Choroid plexus epithelial cell (primary cell): ENCODE measurements around the gene GPR50.
A peak's percentile ranks its signal among the peaks of the same experiment; 100 is the strongest.

Experiments used
- DNase-seq: peaks from one replicate; pipeline ENCODE4 v3.0.0-alpha.2; 2010; ENCODE audit warnings: low read depth
- H3K4me3 ChIP-seq: 2 replicates; pipeline ENCODE4 v1.5.1; 2011; ENCODE audit warnings: low read depth, mild to moderate bottlenecking, control low read depth, low read length, moderate library complexity
- CTCF ChIP-seq: conservative IDR thresholded peaks from 2 replicates; pipeline ENCODE4 v1.5.1; 2011; ENCODE audit warnings: low read depth, mild to moderate bottlenecking, control low read depth, inconsistent platforms, low read length, moderate library complexity

GPR50 gene

GRCh38 chrX:151176231-151176750 is at the start of gene GPR50:
Gene GPR50 (plus strand): TSS chrX:151176584. CDS start chrX:151176722, 138 bp downstream.
- DNase-seq: no peak
- no peak within 1 kb of the TSS for H3K4me3 ChIP-seq
- no peak for TF ChIP-seq CTCF

- TF ChIP-seq CTCF: no peak
- H3K4me3 ChIP-seq: no peak overlapping the region
- no peak for DNase-seq
Observed at GRCh38 chrX:151132531-151132930, 43.9 kb upstream of the GPR50 start.

DNA sequence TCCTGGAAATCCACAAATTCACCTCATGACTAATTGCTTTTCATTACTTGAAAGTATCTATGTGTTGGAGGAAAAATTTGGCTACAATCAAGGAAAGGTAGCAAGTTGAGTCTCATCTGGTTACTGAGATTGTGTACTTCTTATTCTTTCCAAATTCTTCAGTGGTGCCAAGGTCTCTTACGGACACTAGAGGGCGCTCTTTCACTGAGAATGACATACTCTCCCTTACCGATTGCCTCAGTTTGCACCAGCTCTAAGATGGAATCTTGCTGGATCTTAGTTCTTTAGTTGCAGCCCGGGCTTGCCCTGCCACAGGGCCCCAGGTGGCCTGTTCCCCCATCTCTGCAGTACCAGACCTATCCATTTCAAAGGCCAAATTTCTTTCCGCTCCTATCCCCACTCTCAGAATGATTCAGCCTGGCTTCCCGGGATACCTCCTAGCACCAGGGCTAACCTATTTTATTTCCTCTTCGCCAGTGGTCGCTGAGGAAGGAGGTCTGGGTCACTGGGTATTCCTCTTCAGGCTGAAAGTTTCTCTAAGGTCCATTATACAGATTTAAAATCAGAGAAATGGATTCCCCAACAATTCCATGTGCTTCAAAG is 24.6 kb upstream of the GPR50 start:
- DNase-seq: peak; percentile 72
- TF ChIP-seq CTCF: peak; percentile 77
- H3K4me3 ChIP-seq: no peak overlapping the region

DNA sequence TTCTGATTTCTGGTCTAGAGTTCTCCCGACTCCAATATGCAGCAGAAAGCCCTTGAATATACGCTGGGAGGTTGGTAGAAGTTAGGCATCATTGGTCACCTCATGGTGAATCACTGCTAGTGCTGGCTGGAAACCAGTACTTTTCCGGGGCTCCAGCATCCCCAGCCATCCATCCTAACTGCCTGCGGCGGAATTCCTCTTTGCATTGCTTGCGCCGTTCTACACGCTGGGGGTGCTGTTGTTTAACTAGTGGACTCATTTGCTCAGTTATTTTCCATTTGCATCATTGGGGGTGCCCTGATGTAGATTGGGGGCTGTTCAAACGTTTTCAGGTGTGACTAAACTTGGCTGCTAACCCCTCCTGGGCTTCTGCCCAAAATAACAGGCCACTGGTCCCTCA is 23.3 kb upstream of the GPR50 start:
- TF ChIP-seq CTCF: peak; percentile 60
- DNase-seq: peak; percentile 20
- H3K4me3 ChIP-seq: no peak overlapping the region

DNA sequence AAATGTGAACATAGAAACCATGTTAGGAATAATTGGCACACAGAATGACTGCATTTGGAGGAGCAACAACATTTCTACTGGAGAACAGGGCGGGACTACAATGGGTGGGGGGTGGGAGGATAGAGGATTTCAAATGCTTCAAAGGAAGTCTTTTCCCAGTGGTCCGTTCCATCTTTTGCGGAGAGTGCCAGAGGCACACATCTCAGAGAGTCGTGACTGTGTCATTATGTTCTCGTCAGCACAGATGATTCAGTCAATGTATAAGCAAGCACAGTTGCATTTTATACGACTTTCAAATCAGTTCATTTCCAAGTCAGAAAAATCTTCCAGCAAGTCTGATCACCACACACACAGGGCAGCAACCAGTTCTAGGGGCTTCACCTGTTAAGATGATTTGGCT is 22.7 kb upstream of the GPR50 start:
- DNase-seq: no peak
- no peak overlapping the region for H3K4me3 ChIP-seq
- TF ChIP-seq CTCF: no peak

- TF ChIP-seq CTCF: no peak
- H3K4me3 ChIP-seq: no peak overlapping the region
- no peak for DNase-seq
Observed at GRCh38 chrX:151155234-151155633, 21.1 kb upstream of the GPR50 start.

- no peak for DNase-seq
Observed at GRCh38 chrX:151161690-151162089, 14.7 kb upstream of the GPR50 start.

More at GRCh38 chrX:151161690-151162089, 14.7 kb upstream of the GPR50 start:
- H3K4me3 ChIP-seq: no peak overlapping the region
- no peak for TF ChIP-seq CTCF
